Esophagus muscularis mucosa (tissue), 4 donors: Measurements from ENCODE around the gene RAPGEF2. TPM values are rescaled to one million over a fixed set of nuclear protein-coding genes. Genes with fewer than 3 reads are reported as not detected.

ENCODE experiments used
- DNase-seq: peaks from one replicate; pipeline ENCODE4 v3.0.0-alpha.2; 2017; ENCODE audit errors: extremely low spot score
- H3K27ac ChIP-seq, 4 donors: fragments of 200-600 bp; sonication (generic); replicated peaks in 1 of 4; 1 replicate in 3 of 4; 2 replicates in 1 of 4; pipeline ENCODE4 v1.5.1; 2016 to 2019; ENCODE audit warnings: mild to moderate bottlenecking in 1 of 4
- H3K27me3 ChIP-seq, 4 donors: fragments of 200-600 bp; sonication (generic); one replicate each; pipeline versions ENCODE4 v1.5.1 to v1.6.0; 2016 to 2019
- H3K36me3 ChIP-seq, 4 donors: fragments of 200-600 bp; sonication (generic); one replicate each; pipeline ENCODE4 v1.5.1; 2016 to 2019
- H3K4me1 ChIP-seq, 4 donors: fragments of 200-600 bp; sonication (generic); one replicate each; pipeline ENCODE4 v1.5.1; 2016 to 2019
- H3K4me3 ChIP-seq, 4 donors: fragments of 200-600 bp; sonication (generic); 1 replicate in 2 of 4; 2 replicates in 2 of 4; pipeline ENCODE4 v1.5.1; 2016 to 2019; ENCODE audit warnings: mild to moderate bottlenecking in 4 of 4, moderate library complexity in 1 of 4
- H3K9me3 ChIP-seq, 4 donors: fragments of 200-600 bp; sonication (generic); 1 replicate in 3 of 4; 2 replicates in 1 of 4; pipeline ENCODE4 v1.5.1; 2016 to 2019
- CTCF ChIP-seq, 3 experiments: fragments of 200-600 bp in 2 of 3; fragments of 450-650 bp in 1 of 3; sonication (generic) in 2 of 3; IDR thresholded peaks; one replicate each; pipeline ENCODE4 v1.5.1; 2017 to 2019; ENCODE audit warnings: antibody characterized with exemption in 3 of 3, mild to moderate bottlenecking in 2 of 3, moderate library complexity in 1 of 3
- EP300 ChIP-seq: sonication (generic); formaldehyde crosslinking; IDR thresholded peaks from one replicate; pipeline ENCODE4 v1.6.1; 2017; ENCODE audit warnings: antibody characterized with exemption
- POLR2A ChIP-seq: fragments of 450-650 bp; IDR thresholded peaks from one replicate; pipeline ENCODE4 v1.6.1; 2017; ENCODE audit warnings: antibody characterized with exemption, moderate library complexity, mild to moderate bottlenecking, low read depth
- POLR2AphosphoS5 ChIP-seq, 2 donors: sonication (generic); formaldehyde crosslinking; IDR thresholded peaks; one replicate each; pipeline ENCODE4 v1.6.1; 2017; ENCODE audit warnings: antibody characterized with exemption in 2 of 2
- WGBS: methylation state at CpG from one replicate; pipeline ENCODE4 v1.1.5; 2018; 5-methylcytosine and 5-hydroxymethylcytosine counted together
- intact Hi-C: fragments of 100-400 bp; cut with DNase I; formaldehyde crosslinking; loops from one replicate; pipeline ENCODE4 v1.15.1; 2023
- total RNA-seq, 4 donors: library from RNA; depleted of rRNA; stranded (reverse); fragments of >200 nt; gene quantifications; one replicate each; pipeline versions ENCODE4 v1.1.0 to v1.2.1, GENCODE V29; 2016

Gene RAPGEF2
- total RNA-seq, 4 donors from 2014 or later, result 55.6 to 61.5 (median 58.4) TPM

GRCh38 chr4:159150396-159150795 lies 47.5 kb downstream of the RAPGEF2 start:
- H3K9me3 ChIP-seq, result no peaks in the 10 kb centered on the region
- H3K36me3 ChIP-seq, result no peaks in the 10 kb centered on the region
- no peak overlapping the region for H3K27ac ChIP-seq
- TF ChIP-seq CTCF (IDR thresholded peaks at IDR 0.05) (no peak), POLR2AphosphoS5 (IDR thresholded peaks at IDR 0.05) (no peak), POLR2A (no peak), EP300 (no peak)
- peaks cover 35 to 42% (median 38%) of the 10 kb centered on the region in 4 donors for H3K4me1 ChIP-seq
- 83% methylated on average over 5 of the region's 5 CpGs for WGBS
- intact Hi-C loops, result no loop called here
- no peak for DNase-seq
- H3K4me3 ChIP-seq, result no peak overlapping the region
- H3K27me3 ChIP-seq, result no peaks in the 10 kb centered on the region

GRCh38 chr4:159150821-159151390 lies 48.0 kb downstream of the RAPGEF2 start:
- Histone ChIP-seq H3K4me3 (no peak overlapping the region), H3K27ac (no peak overlapping the region), H3K4me1 (peaks cover 30 to 37% (median 33%) of the 10 kb centered on the region in 4 donors), H3K9me3 (no peaks in the 10 kb centered on the region), H3K36me3 (no peaks in the 10 kb centered on the region), H3K27me3 (no peaks in the 10 kb centered on the region)
- TF ChIP-seq POLR2A (no peak), EP300 (no peak), CTCF (IDR thresholded peaks at IDR 0.05) (no peak), POLR2AphosphoS5 (IDR thresholded peaks at IDR 0.05) (no peak)
- DNase-seq, result no peak
- 79% methylated on average over 4 of the region's 4 CpGs for WGBS
- intact Hi-C loops, result no loop called here

DNA sequence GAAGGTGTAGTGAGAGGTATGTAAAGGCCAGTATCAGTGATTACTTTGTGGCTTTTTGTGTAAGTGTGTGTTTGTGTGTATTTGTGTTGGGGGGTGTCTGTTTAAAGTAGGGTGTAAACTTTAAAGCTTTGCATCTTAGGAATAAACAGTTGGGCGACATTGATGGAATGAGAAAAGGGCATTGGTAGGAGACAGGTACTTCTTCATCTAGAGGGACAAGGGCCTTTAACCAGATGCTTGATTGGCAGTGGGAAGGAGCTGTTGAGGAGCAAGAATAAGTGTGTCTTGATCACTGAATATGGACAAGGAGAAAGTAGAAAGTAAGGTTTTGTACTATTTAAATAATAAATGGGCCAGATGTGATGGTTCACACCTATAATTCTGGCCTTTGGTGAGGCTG lies 48.8 kb downstream of the RAPGEF2 start:
- H3K27me3 ChIP-seq, result no peaks in the 10 kb centered on the region
- TF ChIP-seq POLR2AphosphoS5 (IDR thresholded peaks at IDR 0.05) (no peak), CTCF (IDR thresholded peaks at IDR 0.05) (no peak), EP300 (no peak), POLR2A (no peak)
- peaks cover 26 to 30% (median 28%) of the 10 kb centered on the region in 4 donors for H3K4me1 ChIP-seq
- H3K27ac ChIP-seq, result no peak overlapping the region
- H3K4me3 ChIP-seq, result no peak overlapping the region
- intact Hi-C loops, result no loop called here
- H3K36me3 ChIP-seq, result no peaks in the 10 kb centered on the region
- no peak for DNase-seq
- H3K9me3 ChIP-seq, result no peaks in the 10 kb centered on the region
- 97% methylated on average over 1 of the region's 1 CpG for WGBS

DNA sequence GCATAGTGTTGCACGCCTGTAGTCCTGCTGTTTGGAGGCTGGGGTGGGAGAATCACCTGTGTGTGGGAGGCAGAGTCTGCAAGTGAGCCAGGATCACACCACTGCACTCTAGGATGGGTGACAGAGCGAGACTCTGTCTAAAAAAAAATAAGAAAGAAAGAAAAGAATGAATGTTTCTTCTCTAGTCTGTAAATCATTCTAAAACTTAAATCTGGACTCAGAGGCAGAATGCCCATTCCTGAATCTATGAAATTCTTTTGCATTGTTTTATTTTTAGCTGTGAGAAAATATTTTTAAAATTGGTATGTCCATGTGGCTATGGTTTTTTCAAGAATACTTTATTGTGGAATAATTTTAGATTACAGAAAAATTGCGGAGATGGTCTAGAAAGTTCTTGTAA lies 49.3 kb downstream of the RAPGEF2 start:
- Histone ChIP-seq H3K9me3 (no peaks in the 10 kb centered on the region), H3K27me3 (no peaks in the 10 kb centered on the region), H3K4me3 (no peak overlapping the region), H3K4me1 (peaks cover 25 to 30% (median 28%) of the 10 kb centered on the region in 4 donors), H3K36me3 (no peaks in the 10 kb centered on the region), H3K27ac (no peak overlapping the region)
- no peak for DNase-seq
- WGBS, result 95% methylated on average over 3 of the region's 3 CpGs
- intact Hi-C loops, result no loop called here
- TF ChIP-seq CTCF (IDR thresholded peaks at IDR 0.05) (no peak), POLR2A (no peak), EP300 (no peak), POLR2AphosphoS5 (IDR thresholded peaks at IDR 0.05) (no peak)

DNA sequence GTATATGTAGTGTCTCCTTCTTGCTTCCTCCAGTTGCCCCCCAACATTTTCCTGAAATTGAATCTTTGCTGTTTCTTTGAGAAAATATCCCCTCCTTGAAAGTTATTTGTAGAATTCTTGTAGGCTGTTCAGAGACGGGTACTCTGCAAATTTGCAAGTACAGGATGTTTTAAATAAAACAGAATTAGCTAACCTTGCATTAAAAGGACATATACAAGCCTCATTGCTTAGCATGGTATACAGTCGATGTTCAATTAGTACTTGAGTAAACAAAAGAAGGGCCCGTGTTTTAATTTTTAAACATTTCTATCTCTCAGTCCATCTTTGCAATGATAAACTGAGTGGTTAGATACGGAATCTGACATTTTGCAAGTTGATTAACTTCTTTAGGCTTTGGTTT lies 50.8 kb downstream of the RAPGEF2 start:
- Histone ChIP-seq H3K27ac (no peak overlapping the region), H3K4me3 (no peak overlapping the region), H3K27me3 (no peaks in the 10 kb centered on the region), H3K4me1 (peaks cover 24 to 43% (median 32%) of the 10 kb centered on the region in 4 donors), H3K9me3 (no peaks in the 10 kb centered on the region), H3K36me3 (no peaks in the 10 kb centered on the region)
- DNase-seq, result no peak
- intact Hi-C loops, result no loop called here
- WGBS, result 74% methylated on average over 4 of the region's 4 CpGs
- no peak for TF ChIP-seq POLR2AphosphoS5 (IDR thresholded peaks at IDR 0.05)
- TF ChIP-seq EP300, result no peak
- no peak for TF ChIP-seq CTCF (IDR thresholded peaks at IDR 0.05)
- TF ChIP-seq POLR2A, result no peak
